GM12874 (cell line): ENCODE measurements around the gene LIN7B.

Source experiments
- TF ChIP-seq, protein P1 (sequence below): IDR thresholded peaks from 2 replicates; pipeline ENCODE4 v1.5.1; 2011; ENCODE audit warnings: low read depth, mild to moderate bottlenecking, control low read depth, low read length, moderate library complexity; ENCODE audit not compliant: insufficient read depth

LIN7B gene

GRCh38 chr19:49117677-49118564 lies 3.8 kb downstream of the LIN7B start:
- TF ChIP-seq, protein P1, sequence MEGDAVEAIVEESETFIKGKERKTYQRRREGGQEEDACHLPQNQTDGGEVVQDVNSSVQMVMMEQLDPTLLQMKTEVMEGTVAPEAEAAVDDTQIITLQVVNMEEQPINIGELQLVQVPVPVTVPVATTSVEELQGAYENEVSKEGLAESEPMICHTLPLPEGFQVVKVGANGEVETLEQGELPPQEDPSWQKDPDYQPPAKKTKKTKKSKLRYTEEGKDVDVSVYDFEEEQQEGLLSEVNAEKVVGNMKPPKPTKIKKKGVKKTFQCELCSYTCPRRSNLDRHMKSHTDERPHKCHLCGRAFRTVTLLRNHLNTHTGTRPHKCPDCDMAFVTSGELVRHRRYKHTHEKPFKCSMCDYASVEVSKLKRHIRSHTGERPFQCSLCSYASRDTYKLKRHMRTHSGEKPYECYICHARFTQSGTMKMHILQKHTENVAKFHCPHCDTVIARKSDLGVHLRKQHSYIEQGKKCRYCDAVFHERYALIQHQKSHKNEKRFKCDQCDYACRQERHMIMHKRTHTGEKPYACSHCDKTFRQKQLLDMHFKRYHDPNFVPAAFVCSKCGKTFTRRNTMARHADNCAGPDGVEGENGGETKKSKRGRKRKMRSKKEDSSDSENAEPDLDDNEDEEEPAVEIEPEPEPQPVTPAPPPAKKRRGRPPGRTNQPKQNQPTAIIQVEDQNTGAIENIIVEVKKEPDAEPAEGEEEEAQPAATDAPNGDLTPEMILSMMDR = no peak

GRCh38 chr19:49118565-49119410 lies 4.6 kb downstream of the LIN7B start, which contains the start of gene C19orf73:
C19orf73 (minus strand) TSS chr19:49119143; CDS start chr19:49119022, 121 bp downstream.
- TF ChIP-seq, protein P1 = peak; percentile 29; the same call in 1 of the 2 replicates

GRCh38 chr19:49119411-49120324 lies 5.5 kb downstream of the LIN7B start, which contains the start of gene PPFIA3:
PPFIA3 (plus strand) TSS chr19:49119544; CDS start chr19:49127874, 8,330 bp downstream.
- TF ChIP-seq, protein P1 = no peak

DNA sequence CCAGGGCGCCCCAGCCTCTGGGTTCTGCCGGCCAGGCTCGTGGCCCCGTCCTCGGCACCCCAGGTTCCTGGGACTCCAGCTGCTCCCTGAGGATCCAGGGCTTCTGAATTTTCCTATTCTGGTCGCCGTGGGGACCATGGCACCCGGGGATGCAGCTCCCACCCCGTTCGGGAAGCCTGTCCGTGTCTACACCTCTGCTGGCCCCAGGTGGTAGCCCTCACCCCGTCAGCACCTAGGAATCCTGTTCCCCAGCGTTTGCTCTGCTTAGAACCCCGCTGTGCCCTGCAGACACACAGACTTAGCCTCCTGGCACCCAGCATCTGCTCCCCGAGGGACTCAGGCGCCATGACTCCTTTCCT lies 6.1 kb downstream of the LIN7B start:
- TF ChIP-seq, protein P1 = no peak

DNA sequence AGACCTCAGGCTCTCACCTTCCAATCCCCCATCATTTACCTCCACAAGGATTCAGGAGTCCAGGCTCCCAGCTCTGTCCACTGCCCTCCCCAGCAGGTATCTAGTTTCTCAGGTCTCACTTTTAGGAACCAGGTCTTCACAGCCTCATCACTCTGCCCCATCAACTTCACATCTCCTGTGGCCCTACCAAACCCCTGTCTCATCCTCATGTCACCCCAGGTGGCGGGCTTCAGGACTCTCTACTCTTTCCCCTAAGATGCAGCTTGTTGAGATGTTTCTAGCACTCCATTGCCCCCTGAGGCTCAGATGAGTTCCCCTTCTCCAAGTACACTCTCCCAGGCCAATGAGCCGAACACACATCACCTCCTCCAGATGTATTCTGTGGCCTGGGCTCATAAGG lies 6.7 kb downstream of the LIN7B start:
- TF ChIP-seq, protein P1 = no peak

- TF ChIP-seq, protein P1 = no peak
Measured at GRCh38 chr19:49125025-49125731, 11.0 kb downstream of the LIN7B start.
